A549 (cell line): ENCODE results near the gene CLCA2. TPM values are rescaled to one million over a fixed set of nuclear protein-coding genes. Genes with fewer than 3 reads are reported as not detected.

Experiments
- ATAC-seq, 2 experiments: fragments of 200-7000 bp in 1 of 2; fragments of >200 bp in 1 of 2; cut with Nextera tagmentation in 1 of 2; cut with Tn5 transposase in 1 of 2; 3 replicates each; pipeline versions ENCODE4 v1.8.0 to v1.9.1; 2018 to 2020; ENCODE audit warnings: mild to moderate bottlenecking in 1 of 2, moderate library complexity in 1 of 2
- CTCF ChIA-PET: fragments of 300-600 bp; sonication (Branson Sonifier 250); formaldehyde crosslinking; extraction: SDS; loops from one replicate; lab custom pipeline; 2021; ENCODE audit warnings: antibody characterized with exemption, inconsistent platforms; lab: Yijun Ruan, JAX
- POLR2A ChIA-PET: fragments of 350-600 bp; formaldehyde crosslinking; extraction: SDS; loops from one replicate; lab custom pipeline; 2021; ENCODE audit warnings: antibody characterized with exemption, inconsistent platforms; lab: Yijun Ruan, JAX
- DNase-seq, 2 experiments: peaks; one replicate each; pipeline versions ENCODE4 v3.0.0 to v3.0.0-alpha.2; 2011 to 2016; ENCODE audit warnings: low read depth in 1 of 2, low spot score in 1 of 2
- FAIRE-seq: peaks from 2 replicates; lab custom pipeline; 2011; peaks lifted over from hg19 to GRCh38; lab: Jason Lieb, UNC
- H3K27ac ChIP-seq, 2 experiments: fragments of >200 bp; sonication (Bioruptor Twin); formaldehyde crosslinking; 3 replicates each; pipeline ENCODE4 v1.5.1; 2016 to 2017
- H3K4me1 ChIP-seq: fragments of >200 bp; sonication (Bioruptor Twin); formaldehyde crosslinking; 3 replicates; pipeline ENCODE4 v1.6.1; 2016
- H3K4me2 ChIP-seq: fragments of >200 bp; sonication (Bioruptor Twin); formaldehyde crosslinking; 3 replicates; pipeline ENCODE4 v1.6.1; 2016
- H3K4me3 ChIP-seq: fragments of >200 bp; sonication (Bioruptor Twin); formaldehyde crosslinking; 3 replicates; pipeline ENCODE4 v1.5.1; 2016
- H3K9me3 ChIP-seq: fragments of >200 bp; sonication (Bioruptor Twin); formaldehyde crosslinking; 3 replicates; pipeline ENCODE4 v1.6.1; 2016
- CBX8 ChIP-seq: fragments of 200-600 bp; sonication (generic); IDR thresholded peaks from 2 replicates; pipeline ENCODE4 v1.6.1; 2016
- CEBPB ChIP-seq, 2 experiments: fragments of >200 bp in 1 of 2; sonication (Bioruptor Twin) in 1 of 2; formaldehyde crosslinking in 1 of 2; IDR thresholded peaks; 2 replicates each; pipeline ENCODE4 v1.6.1; 2012 to 2016
- E2F6 ChIP-seq: IDR thresholded peaks from 2 replicates; pipeline ENCODE4 v1.6.1; 2012; ENCODE audit warnings: low read depth, borderline replicate concordance
- EHMT2 ChIP-seq: fragments of 200-600 bp; sonication (generic); IDR thresholded peaks from 2 replicates; pipeline ENCODE4 v1.6.1; 2016; ENCODE audit warnings: antibody characterized with exemption, low read depth, mild to moderate bottlenecking, moderate library complexity
- ELK1 ChIP-seq: fragments of 150-350 bp; IDR thresholded peaks from 2 replicates; pipeline ENCODE4 v1.6.1; 2014; ENCODE audit warnings: low read depth, mild to moderate bottlenecking, low read length
- EP300 ChIP-seq, 2 experiments: fragments of >200 bp; sonication (Bioruptor Twin); formaldehyde crosslinking; IDR thresholded peaks; 2 replicates in 1 of 2; 3 replicates in 1 of 2; pipeline ENCODE4 v1.6.1; 2016 to 2017
- ESRRA ChIP-seq: fragments of 150-350 bp; IDR thresholded peaks from 2 replicates; pipeline ENCODE4 v1.6.1; 2014; ENCODE audit warnings: mild to moderate bottlenecking, low read length, borderline replicate concordance
- FOSL2 ChIP-seq, 2 experiments: fragments of 450-650 bp in 1 of 2; fragments of >200 bp in 1 of 2; sonication (Bioruptor Twin) in 1 of 2; formaldehyde crosslinking; IDR thresholded peaks; 2 replicates each; pipeline versions ENCODE4 v1.5.0 to v1.6.1; 2016 to 2020; ENCODE audit warnings: mild to moderate bottlenecking in 1 of 2, moderate library complexity in 1 of 2
- GATA3 ChIP-seq: IDR thresholded peaks from 2 replicates; pipeline ENCODE4 v1.6.1; 2012; ENCODE audit warnings: borderline replicate concordance
- HDAC2 ChIP-seq: fragments of 200-600 bp; sonication (generic); IDR thresholded peaks from 2 replicates; pipeline ENCODE4 v1.6.1; 2016
- HOXA7 ChIP-seq: fragments of 250-450 bp; sonication (Bioruptor Pico); IDR thresholded peaks from 2 replicates; pipeline ENCODE4 v1.5.0; 2020; ENCODE audit warnings: mild to moderate bottlenecking, moderate library complexity
- HOXB13 ChIP-seq: fragments of 250-450 bp; sonication (Bioruptor Pico); IDR thresholded peaks from 2 replicates; pipeline ENCODE4 v1.5.0; 2020; ENCODE audit warnings: low read depth, mild to moderate bottlenecking, moderate library complexity
- HOXB5 ChIP-seq: fragments of 250-450 bp; sonication (Bioruptor Pico); IDR thresholded peaks from 2 replicates; pipeline ENCODE4 v1.5.0; 2020; ENCODE audit warnings: mild to moderate bottlenecking, moderate library complexity
- MAFK ChIP-seq: fragments of 450-650 bp; IDR thresholded peaks from 2 replicates; pipeline ENCODE4 v1.6.1; 2014; ENCODE audit not compliant: partially characterized antibody
- MAX ChIP-seq: IDR thresholded peaks from 2 replicates; pipeline ENCODE4 v1.6.1; 2012
- NR3C1 ChIP-seq: fragments of >200 bp; sonication (Bioruptor Twin); formaldehyde crosslinking; IDR thresholded peaks from 3 replicates; pipeline ENCODE4 v1.6.1; 2017
- PBX3 ChIP-seq: IDR thresholded peaks from 2 replicates; pipeline ENCODE4 v1.6.1; 2012
- PHF8 ChIP-seq: fragments of 200-600 bp; sonication (generic); IDR thresholded peaks from 2 replicates; pipeline ENCODE4 v1.6.1; 2016; ENCODE audit warnings: low read depth, mild to moderate bottlenecking, antibody characterized with exemption, moderate library complexity, borderline replicate concordance
- RAD21 ChIP-seq, 2 experiments: fragments of >200 bp in 1 of 2; sonication (Bioruptor Twin) in 1 of 2; formaldehyde crosslinking in 1 of 2; IDR thresholded peaks in 1 of 2; conservative IDR thresholded peaks in 1 of 2; 2 replicates in 1 of 2; 3 replicates in 1 of 2; pipeline ENCODE4 v1.6.1; 2012 to 2018; ENCODE audit warnings: inconsistent platforms in 1 of 2
- RARB ChIP-seq: fragments of 250-450 bp; sonication (Bioruptor Pico); IDR thresholded peaks from 2 replicates; pipeline ENCODE4 v1.8.0; 2021; ENCODE audit warnings: mild to moderate bottlenecking, moderate library complexity
- RCOR1 ChIP-seq: fragments of 150-350 bp; IDR thresholded peaks from 2 replicates; pipeline ENCODE4 v1.6.1; 2014; ENCODE audit warnings: antibody characterized with exemption, low read length, low read depth
- RFX5 ChIP-seq: fragments of 450-650 bp; IDR thresholded peaks from 2 replicates; pipeline ENCODE4 v1.7.1; 2014; ENCODE audit warnings: antibody characterized with exemption, mild to moderate bottlenecking, moderate library complexity
- TFCP2L1 ChIP-seq: fragments of 250-450 bp; sonication (Bioruptor Pico); IDR thresholded peaks from 2 replicates; pipeline ENCODE4 v1.5.0; 2021; ENCODE audit warnings: mild to moderate bottlenecking
- WGBS: methylation state at CpG from one replicate; pipeline ENCODE4 v1.1.6; 2017; ENCODE audit errors: missing lambda C conversion rate; 5-methylcytosine and 5-hydroxymethylcytosine counted together
- polyA plus RNA-seq, 4 experiments: library from polyadenylated mRNA; depleted of rRNA in 3 of 4; stranded (reverse); fragments of >200 nt; fragmentation: RNase III in 1 of 4; extraction: RNeasy Plus Mini Kit Qiagen cat#74134 plus additional on column Dnase treatment in 1 of 4; gene quantifications; 2 replicates in 3 of 4; 3 replicates in 1 of 4; pipeline ENCODE4 v1.2.3, GENCODE V29; 2011 to 2017

Gene CLCA2
- polyA plus RNA-seq, 2 of the 4 experiments (the other 2 are of a cell fraction), result 0.05 TPM; not detected in 1

- no peak for TF ChIP-seq EP300 (IDR thresholded peaks at IDR 0.05)
- no peak for TF ChIP-seq MAX
- no peak for TF ChIP-seq CBX8
- no peak for TF ChIP-seq EHMT2
- TF ChIP-seq HOXB13 (CRISPR knock-in tag), result no peak
- TF ChIP-seq FOSL2 (IDR thresholded peaks at IDR 0.05), result no peak
- TF ChIP-seq FOSL2 (CRISPR knock-in tag; IDR thresholded peaks at IDR 0.05), result no peak
- no peak for TF ChIP-seq RARB (CRISPR knock-in tag)
- no peak for TF ChIP-seq HOXA7 (CRISPR knock-in tag)
- TF ChIP-seq PHF8, result no peak
- TF ChIP-seq PBX3, result no peak
- TF ChIP-seq NR3C1, result no peak
- TF ChIP-seq HOXB5 (CRISPR knock-in tag), result no peak
- no peak for TF ChIP-seq TFCP2L1 (CRISPR knock-in tag)
- TF ChIP-seq ESRRA, result no peak
- DNase-seq (no peak), ATAC-seq (no peak), FAIRE-seq (no peak)
- Histone ChIP-seq H3K27ac (peak overlapping the region; percentile 5 to 32; a peak in 3 of 6 replicates), H3K4me1 (peaks cover 12% of the 10 kb centered on the region), H3K4me3 (no peak overlapping the region), H3K9me3 (no peaks in the 10 kb centered on the region), H3K4me2 (peak overlapping the region; percentile 57)
- 65% methylated on average over 7 of the region's 7 CpGs for WGBS
- CTCF ChIA-PET, result no interaction called here
- POLR2A ChIA-PET, result interaction anchor here (1.7 kb wide), 1 partner anchor 33 kb away, joined by 3 read pairs; the partner anchor contains the start of gene ODF2L
Measured at GRCh38 chr1:86429122-86429725, 5.3 kb downstream of the CLCA2 start.

- ATAC-seq (peak; percentile 68 to 70; a peak in 5 of 6 replicates), FAIRE-seq (no peak)
Measured at GRCh38 chr1:86429835-86430234, 5.9 kb downstream of the CLCA2 start.

More at GRCh38 chr1:86429835-86430234, 5.9 kb downstream of the CLCA2 start:
- POLR2A ChIA-PET, result interaction anchor here (1.7 kb wide), 1 partner anchor 33 kb away, joined by 3 read pairs; the partner anchor contains the start of gene ODF2L
- no peak overlapping the region for H3K4me3 ChIP-seq
- DNase-seq, result peak in 1 of 2 experiments; percentile 46
- no peaks in the 10 kb centered on the region for H3K9me3 ChIP-seq
- H3K27ac ChIP-seq, result peak overlapping the region; percentile 17 to 64; a peak in 4 of 6 replicates
- CTCF ChIA-PET, result interaction anchor here (1.1 kb wide), 1 partner anchor 70 kb away, joined by 3 read pairs; no protein-coding TSS in a partner anchor
- TF ChIP-seq GATA3, result no peak
- TF ChIP-seq E2F6, result no peak
- no peak for TF ChIP-seq RAD21 (conservative IDR thresholded peaks at IDR 0.05 in 1 of 2, IDR thresholded peaks at IDR 0.05 in 1 of 2)
- no peak for TF ChIP-seq ELK1
- TF ChIP-seq CEBPB (IDR thresholded peaks at IDR 0.05), result peak; percentile 46 to 50; a peak in 2 of 4 replicates
- no peak for TF ChIP-seq RFX5
- TF ChIP-seq EHMT2, result no peak
- TF ChIP-seq HDAC2, result no peak
- peak; percentile 83 for TF ChIP-seq MAFK
- TF ChIP-seq RCOR1, result no peak
- peak overlapping the region; percentile 57 for H3K4me2 ChIP-seq
- WGBS, result 0% methylated on average over 3 of the region's 3 CpGs
- peaks cover 12% of the 10 kb centered on the region for H3K4me1 ChIP-seq
